IPS-20b (cell line): ENCODE data around the gene NAT10.
A peak's percentile ranks its signal among the peaks of the same experiment; 100 is the strongest.

ENCODE experiments used
- H3K27ac ChIP-seq: one replicate; pipeline ENCODE4 v1.5.1; 2013; ENCODE audit warnings: low read length
- H3K27me3 ChIP-seq: 2 replicates; pipeline ENCODE4 v1.6.1; 2013; ENCODE audit warnings: mild to moderate bottlenecking, low read length, inconsistent platforms; ENCODE audit not compliant: insufficient read depth
- H3K36me3 ChIP-seq: 2 replicates; pipeline ENCODE4 v1.6.1; 2013; ENCODE audit warnings: low read depth, mild to moderate bottlenecking, inconsistent platforms, low read length, moderate library complexity; ENCODE audit not compliant: insufficient read depth
- H3K4me1 ChIP-seq: 2 replicates; pipeline ENCODE4 v1.6.1; 2013; ENCODE audit warnings: mild to moderate bottlenecking, control low read depth, inconsistent platforms, low read length, moderate library complexity; ENCODE audit not compliant: insufficient read depth
- H3K4me3 ChIP-seq: 2 replicates; pipeline ENCODE4 v1.5.1; 2013; ENCODE audit warnings: mild to moderate bottlenecking, low read length, inconsistent platforms
- H3K9ac ChIP-seq: 2 replicates; pipeline ENCODE4 v1.6.1; 2013; ENCODE audit warnings: low read depth, mild to moderate bottlenecking, inconsistent platforms, low read length, moderate library complexity
- H3K9me3 ChIP-seq: 2 replicates; pipeline ENCODE4 v1.6.1; 2013; ENCODE audit warnings: mild to moderate bottlenecking, low read depth, low read length, inconsistent platforms; ENCODE audit not compliant: insufficient read depth

NAT10 gene

DNA sequence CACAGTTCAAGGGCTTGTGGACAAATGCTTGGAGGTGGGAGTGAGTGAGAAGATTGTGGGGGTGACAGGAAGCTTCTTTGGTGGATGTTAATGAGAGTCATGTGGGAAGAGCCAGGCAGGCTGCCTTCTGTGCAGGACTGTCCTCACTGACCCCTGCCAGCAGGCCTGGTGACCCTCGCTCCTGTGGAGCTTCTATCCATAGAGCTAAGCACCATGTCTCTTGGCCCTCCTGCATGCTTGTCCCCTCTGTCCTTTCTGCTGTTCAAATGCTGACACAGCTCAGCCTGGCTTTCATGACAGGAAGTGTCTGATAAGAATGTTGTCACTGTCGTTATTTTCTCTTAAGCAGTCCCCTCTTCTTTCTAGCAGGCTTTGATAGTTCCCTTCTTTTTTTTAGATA is 37.6 kb downstream of the NAT10 start:
- Histone ChIP-seq H3K4me1 (no peaks in the 10 kb centered on the region), H3K36me3 (peaks cover 99% of the 10 kb centered on the region), H3K9me3 (no peaks in the 10 kb centered on the region), H3K4me3 (no peak overlapping the region), H3K27ac (no peak overlapping the region), H3K27me3 (no peaks in the 10 kb centered on the region), H3K9ac (no peak overlapping the region)

DNA sequence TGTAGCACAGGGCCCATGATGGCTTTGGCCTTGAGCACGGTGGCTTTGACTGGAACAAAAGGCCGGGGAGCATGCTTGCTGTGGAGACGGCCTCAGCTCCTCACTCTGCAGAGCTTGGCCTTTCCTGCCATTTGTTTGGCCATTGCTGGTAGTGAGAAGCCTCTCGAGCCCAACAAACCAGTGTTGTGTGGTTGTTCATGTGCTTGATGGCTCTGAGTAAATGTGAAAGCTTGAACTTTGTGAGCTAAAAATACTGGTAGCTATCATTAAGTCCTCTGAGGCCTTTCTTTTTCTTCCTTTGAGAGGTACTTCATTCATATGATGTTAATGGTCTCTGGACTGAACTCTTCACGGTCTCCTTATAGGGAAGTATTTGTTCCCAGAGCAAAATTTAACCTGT is 39.6 kb downstream of the NAT10 start:
- H3K4me1 ChIP-seq, result no peaks in the 10 kb centered on the region
- H3K36me3 ChIP-seq, result peaks cover 99% of the 10 kb centered on the region
- H3K27me3 ChIP-seq, result no peaks in the 10 kb centered on the region
- no peak overlapping the region for H3K9ac ChIP-seq
- no peak overlapping the region for H3K27ac ChIP-seq
- H3K4me3 ChIP-seq, result no peak overlapping the region
- no peaks in the 10 kb centered on the region for H3K9me3 ChIP-seq

DNA sequence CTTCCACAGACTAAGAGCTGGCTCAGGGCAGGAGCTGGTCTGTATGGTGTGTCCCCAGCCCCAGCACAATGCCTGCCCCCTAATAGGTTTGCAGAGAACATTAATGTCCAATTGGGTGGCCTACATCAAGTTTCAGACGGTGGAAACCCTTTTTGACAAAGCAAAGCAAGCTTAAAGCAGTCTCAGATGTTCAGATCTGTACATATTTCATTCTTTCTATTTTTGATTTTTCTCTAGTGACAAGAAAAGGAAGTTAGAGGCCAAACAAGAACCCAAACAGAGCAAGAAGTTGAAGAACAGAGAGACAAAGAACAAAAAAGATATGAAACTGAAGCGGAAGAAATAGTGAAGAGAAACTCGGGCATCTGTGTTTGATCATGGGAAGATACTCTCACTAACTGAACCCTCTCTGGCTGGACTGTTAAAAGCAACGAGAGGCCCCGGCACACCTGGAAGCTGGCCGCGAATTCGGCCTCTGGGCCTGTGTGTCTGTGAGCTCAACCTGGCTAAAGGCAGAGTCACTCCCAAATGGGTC is 40.5 kb downstream of the NAT10 start:
- H3K4me3 ChIP-seq, result no peak overlapping the region
- no peak overlapping the region for H3K9ac ChIP-seq
- no peak overlapping the region for H3K27ac ChIP-seq
- no peaks in the 10 kb centered on the region for H3K9me3 ChIP-seq
- peaks cover 99% of the 10 kb centered on the region for H3K36me3 ChIP-seq
- no peaks in the 10 kb centered on the region for H3K4me1 ChIP-seq
- no peaks in the 10 kb centered on the region for H3K27me3 ChIP-seq

GRCh38 chr11:34146411-34146810 is 41.0 kb downstream of the NAT10 start:
- H3K9ac ChIP-seq, result no peak overlapping the region
- H3K4me3 ChIP-seq, result no peak overlapping the region
- no peaks in the 10 kb centered on the region for H3K27me3 ChIP-seq
- H3K36me3 ChIP-seq, result peaks cover 99% of the 10 kb centered on the region
- no peaks in the 10 kb centered on the region for H3K4me1 ChIP-seq
- H3K9me3 ChIP-seq, result no peaks in the 10 kb centered on the region
- H3K27ac ChIP-seq, result no peak overlapping the region

DNA sequence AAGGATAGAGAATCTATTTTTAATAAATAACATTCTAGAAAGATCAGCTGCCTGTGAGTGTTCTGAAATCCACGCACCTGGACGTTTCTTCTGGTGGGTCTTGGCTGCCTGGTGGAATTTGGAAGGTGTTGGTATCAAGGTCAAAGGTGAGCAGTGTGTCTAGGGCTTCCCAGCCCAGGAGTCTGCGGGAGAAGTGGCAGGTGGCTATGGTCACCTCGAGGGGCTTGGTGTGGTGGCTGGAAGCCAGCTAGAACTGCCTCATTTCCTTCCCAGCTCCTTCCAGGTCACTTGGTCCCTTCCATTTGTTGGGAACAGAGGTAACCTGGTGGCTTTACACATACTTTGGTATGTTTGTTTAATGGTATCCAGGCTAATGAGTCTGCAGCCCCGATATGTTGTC is 41.4 kb downstream of the NAT10 start:
- no peak overlapping the region for H3K4me3 ChIP-seq
- H3K9ac ChIP-seq, result no peak overlapping the region
- H3K27ac ChIP-seq, result no peak overlapping the region
- no peaks in the 10 kb centered on the region for H3K4me1 ChIP-seq
- H3K36me3 ChIP-seq, result peaks cover 97% of the 10 kb centered on the region
- H3K9me3 ChIP-seq, result no peaks in the 10 kb centered on the region
- H3K27me3 ChIP-seq, result no peaks in the 10 kb centered on the region

GRCh38 chr11:34147581-34147980 is 42.2 kb downstream of the NAT10 start:
- Histone ChIP-seq H3K27me3 (no peaks in the 10 kb centered on the region), H3K9me3 (no peaks in the 10 kb centered on the region), H3K4me1 (no peaks in the 10 kb centered on the region), H3K36me3 (peaks cover 97% of the 10 kb centered on the region), H3K4me3 (no peak overlapping the region), H3K27ac (no peak overlapping the region), H3K9ac (no peak overlapping the region)

GRCh38 chr11:34148504-34149165 is 43.2 kb downstream of the NAT10 start:
- Histone ChIP-seq H3K27ac (no peak overlapping the region), H3K9ac (peak overlapping the region; percentile 25; the same call in 1 of the 2 replicates), H3K36me3 (peaks cover 94% of the 10 kb centered on the region), H3K27me3 (no peaks in the 10 kb centered on the region), H3K9me3 (no peaks in the 10 kb centered on the region), H3K4me1 (no peaks in the 10 kb centered on the region), H3K4me3 (no peak overlapping the region)

DNA sequence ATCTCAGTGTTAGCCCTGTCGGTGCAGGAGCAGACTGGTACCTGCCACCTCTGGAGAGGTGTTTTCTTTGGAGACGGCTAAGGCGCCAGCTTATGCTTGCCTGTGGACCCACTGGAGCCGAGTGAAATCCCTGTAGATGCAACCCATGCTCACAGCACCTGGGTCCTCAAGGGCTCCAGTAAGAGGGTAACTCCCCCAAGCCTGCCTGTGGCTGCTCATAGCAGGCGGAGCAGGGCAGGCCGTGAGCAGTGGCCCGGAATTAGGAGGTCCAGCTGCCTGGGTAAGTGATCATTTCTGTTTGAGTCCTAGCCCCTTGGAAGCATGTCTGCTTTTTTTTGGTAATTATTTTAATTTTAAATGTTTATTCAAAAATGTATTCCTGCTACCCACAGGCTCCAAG is 43.8 kb downstream of the NAT10 start:
- H3K4me1 ChIP-seq, result no peaks in the 10 kb centered on the region
- H3K27me3 ChIP-seq, result no peaks in the 10 kb centered on the region
- peak overlapping the region; percentile 25; the same call in 1 of the 2 replicates for H3K9ac ChIP-seq
- H3K36me3 ChIP-seq, result peaks cover 94% of the 10 kb centered on the region
- H3K27ac ChIP-seq, result no peak overlapping the region
- H3K4me3 ChIP-seq, result no peak overlapping the region
- no peaks in the 10 kb centered on the region for H3K9me3 ChIP-seq

DNA sequence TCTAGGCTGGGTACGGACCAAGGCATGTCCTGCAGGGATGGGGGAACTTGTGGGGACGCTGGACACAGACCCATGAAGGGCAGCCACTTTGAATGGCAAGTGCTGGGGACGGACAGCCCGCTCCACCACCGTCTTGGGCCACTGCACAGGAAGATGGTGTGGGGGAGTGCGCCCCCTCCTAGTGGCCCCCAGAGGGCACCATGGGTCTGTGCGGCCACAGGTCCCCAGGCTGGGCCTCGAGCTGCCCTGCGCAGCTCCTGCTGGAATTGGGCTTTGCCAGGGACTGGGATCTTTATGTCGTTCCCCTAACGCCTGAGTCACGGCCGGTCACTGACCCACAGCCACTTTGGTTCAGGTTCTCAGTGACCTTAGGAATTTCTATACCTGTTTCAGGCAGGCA is 44.4 kb downstream of the NAT10 start:
- no peak overlapping the region for H3K4me3 ChIP-seq
- peaks cover 89% of the 10 kb centered on the region for H3K36me3 ChIP-seq

GRCh38 chr11:34150494-34151151 is 45.2 kb downstream of the NAT10 start:
- no peak overlapping the region for H3K9ac ChIP-seq
- no peaks in the 10 kb centered on the region for H3K4me1 ChIP-seq
- H3K27ac ChIP-seq, result no peak overlapping the region
- H3K27me3 ChIP-seq, result no peaks in the 10 kb centered on the region
- H3K4me3 ChIP-seq, result no peak overlapping the region
- peaks cover 80% of the 10 kb centered on the region for H3K36me3 ChIP-seq
- H3K9me3 ChIP-seq, result no peaks in the 10 kb centered on the region

More for the DNA sequence above, 44.4 kb downstream of the NAT10 start:
- no peaks in the 10 kb centered on the region for H3K27me3 ChIP-seq
- no peak overlapping the region for H3K27ac ChIP-seq
- no peaks in the 10 kb centered on the region for H3K9me3 ChIP-seq
- no peaks in the 10 kb centered on the region for H3K4me1 ChIP-seq
- no peak overlapping the region for H3K9ac ChIP-seq

GRCh38 chr11:34151166-34151565 is 45.7 kb downstream of the NAT10 start:
- Histone ChIP-seq H3K4me3 (no peak overlapping the region), H3K27me3 (no peaks in the 10 kb centered on the region), H3K9ac (no peak overlapping the region), H3K4me1 (no peaks in the 10 kb centered on the region), H3K27ac (no peak overlapping the region), H3K9me3 (no peaks in the 10 kb centered on the region), H3K36me3 (peaks cover 75% of the 10 kb centered on the region)
